ENCODE measurements around the gene EIF4H.

EIF4H gene

GRCh38 chr7:74228951-74229900, 55.1 kb downstream of the EIF4H start:
- DNase-seq = no peak

- no peak for DNase-seq
These were observed 56.5 kb downstream of the EIF4H start for GRCh38 chr7:74230446-74231231.

GRCh38 chr7:74231232-74231590, 57.1 kb downstream of the EIF4H start:
- DNase-seq = no peak

GRCh38 chr7:74233655-74234285, 59.6 kb downstream of the EIF4H start:
- DNase-seq = no peak

GRCh38 chr7:74235518-74236268, 61.5 kb downstream of the EIF4H start:
- no peak for DNase-seq

- no peak for DNase-seq
These were observed 62.1 kb downstream of the EIF4H start for GRCh38 chr7:74236284-74236683.

- no peak for DNase-seq
These were observed 66.3 kb downstream of the EIF4H start for GRCh38 chr7:74240482-74240881.

GRCh38 chr7:74242122-74242443, 67.9 kb downstream of the EIF4H start:
- DNase-seq = no peak

- DNase-seq = no peak
These were observed 72.3 kb downstream of the EIF4H start for GRCh38 chr7:74246497-74246896.

Measured in activated CD4-positive, alpha-beta T cell treated with anti-CD3 and anti-CD28 coated beads for 1 hour (primary cell).